K562 (cell line): Measurements from ENCODE around the gene ORC5. TPM values are rescaled to one million over a fixed set of nuclear protein-coding genes. Genes with fewer than 3 reads are reported as not detected.

Source experiments
- ATAC-seq: fragments of 200-7000 bp; cut with Tn5 transposase; 3 replicates; pipeline ENCODE4 v1.9.1; 2020; ENCODE audit warnings: moderate library complexity
- BruUV-seq: library from RNA; stranded (reverse); fragments of 400-500 nt; replicated peaks from 2 replicates; lab custom pipeline; 2021; lab: Mats Ljungman, UMichigan
- CTCF ChIA-PET: fragments of 300-600 bp; formaldehyde crosslinking; extraction: SDS; loops from one replicate; lab custom pipeline; 2021; ENCODE audit warnings: low intra/inter-chr PET ratio; lab: Yijun Ruan, JAX
- POLR2A ChIA-PET: fragments of 300-600, 350-650 bp; sonication (Branson Sonifier 250); formaldehyde crosslinking; extraction: SDS; loops from one replicate; lab custom pipeline; 2021; ENCODE audit warnings: antibody characterized with exemption, inconsistent platforms; lab: Yijun Ruan, JAX
- DNase-seq, 4 experiments: peaks; one replicate each; pipeline versions ENCODE4 v3.0.0 to v3.0.0-alpha.2; 2011 to 2018; ENCODE audit warnings: low spot score in 3 of 4, mixed read lengths in 3 of 4; ENCODE audit errors: extremely low read depth in 1 of 4
- FAIRE-seq: peaks from 2 replicates; lab custom pipeline; 2011; peaks lifted over from hg19 to GRCh38; lab: Jason Lieb, UNC
- H2AFZ ChIP-seq: 2 replicates; pipeline ENCODE4 v1.6.0; 2011; ENCODE audit warnings: low read depth, low read length, control low read depth, inconsistent platforms
- H3K27ac ChIP-seq: fragments of 200-600 bp; 3 replicates; pipeline ENCODE4 v1.8.0; 2011; ENCODE audit warnings: low read depth, mild to moderate bottlenecking, control low read depth, inconsistent platforms, low read length, moderate library complexity, mixed read lengths; ENCODE audit errors: extremely low read depth
- H3K27me3 ChIP-seq, 2 experiments: fragments of 300-600 bp in 1 of 2; 2 replicates in 1 of 2; 3 replicates in 1 of 2; pipeline versions ENCODE4 v1.6.0 to v1.8.0; 2011; ENCODE audit warnings: inconsistent platforms in 2 of 2, low read length in 2 of 2, mild to moderate bottlenecking in 1 of 2, mixed read lengths in 1 of 2, moderate library complexity in 1 of 2; ENCODE audit not compliant: control insufficient read depth in 2 of 2, insufficient read depth in 2 of 2
- H3K36me3 ChIP-seq: fragments of 300-600 bp; 3 replicates; pipeline ENCODE4 v1.8.0; 2011; ENCODE audit warnings: mild to moderate bottlenecking, low read length, inconsistent platforms; ENCODE audit not compliant: control insufficient read depth, insufficient read depth
- H3K4me1 ChIP-seq, 2 experiments: fragments of 200-600 bp in 1 of 2; replicated peaks in 1 of 2; 2 replicates in 1 of 2; 3 replicates in 1 of 2; pipeline versions ENCODE4 v1.5.1 to v1.8.0; 2011; ENCODE audit warnings: inconsistent platforms in 2 of 2, low read length in 2 of 2, mild to moderate bottlenecking in 1 of 2, mixed read lengths in 1 of 2, moderate library complexity in 1 of 2; ENCODE audit not compliant: control insufficient read depth in 2 of 2, insufficient read depth in 2 of 2
- H3K4me2 ChIP-seq: 2 replicates; pipeline ENCODE4 v1.6.1; 2011; ENCODE audit warnings: low read length, control low read depth, inconsistent platforms, mixed read lengths; ENCODE audit not compliant: insufficient read depth
- H3K4me3 ChIP-seq: fragments of 200-600 bp; sonication (generic), shearing (Covaris generic); 2 replicates; pipeline ENCODE4 v1.5.1; 2016; ENCODE audit warnings: control low read depth, inconsistent platforms
- H3K79me2 ChIP-seq: fragments of 200-600 bp; 3 replicates; pipeline ENCODE4 v1.8.0; 2011; ENCODE audit warnings: low read length, inconsistent platforms; ENCODE audit not compliant: control insufficient read depth, insufficient read depth
- H3K9ac ChIP-seq, 2 experiments: 2 replicates each; pipeline versions ENCODE4 v1.6.0 to v1.6.1; 2011; ENCODE audit warnings: low read depth in 2 of 2, low read length in 2 of 2, control low read depth in 1 of 2, inconsistent platforms in 1 of 2, mild to moderate bottlenecking in 1 of 2, mixed read lengths in 1 of 2; ENCODE audit not compliant: insufficient read depth in 1 of 2
- H3K9me1 ChIP-seq: one replicate; pipeline ENCODE4 v1.6.0; 2011; ENCODE audit warnings: inconsistent platforms, mild to moderate bottlenecking, low read length, moderate library complexity; ENCODE audit not compliant: control insufficient read depth, insufficient read depth
- H3K9me3 ChIP-seq: replicated peaks from 2 replicates; pipeline ENCODE4 v1.5.1; 2011; ENCODE audit warnings: low read depth, low read length, inconsistent platforms; ENCODE audit not compliant: control insufficient read depth, insufficient read depth
- H4K20me1 ChIP-seq: replicated peaks from 2 replicates; pipeline ENCODE4 v1.6.1; 2011; ENCODE audit warnings: low read length, inconsistent platforms, mixed read lengths; ENCODE audit not compliant: control insufficient read depth, insufficient read depth
- AFF1 ChIP-seq, 2 experiments: fragments of 450-650 bp; IDR thresholded peaks; 2 replicates each; pipeline ENCODE4 v1.6.1; 2018; ENCODE audit warnings: mild to moderate bottlenecking in 2 of 2, low read depth in 1 of 2; ENCODE audit not compliant: partially characterized antibody in 2 of 2
- ARID1B ChIP-seq: fragments of 450-650 bp; IDR thresholded peaks from 2 replicates; pipeline ENCODE4 v1.6.1; 2016; ENCODE audit warnings: antibody characterized with exemption, mild to moderate bottlenecking, inconsistent platforms
- CREB1 ChIP-seq, 2 experiments: sonication (generic) in 1 of 2; formaldehyde crosslinking in 1 of 2; IDR thresholded peaks; 2 replicates each; pipeline versions ENCODE4 v1.6.1 to v1.8.0; 2012 to 2022; ENCODE audit warnings: inconsistent platforms in 1 of 2, mild to moderate bottlenecking in 1 of 2, missing genetic modification reagents in 1 of 2, moderate library complexity in 1 of 2
- HDAC3 ChIP-seq: fragments of 450-650 bp; IDR thresholded peaks from 2 replicates; pipeline ENCODE4 v1.6.1; 2018; ENCODE audit warnings: borderline replicate concordance, mild to moderate bottlenecking, moderate library complexity; ENCODE audit not compliant: partially characterized antibody
- POU5F1 ChIP-seq: fragments of 150-350 bp; IDR thresholded peaks from 2 replicates; pipeline ENCODE4 v1.6.1; 2014; ENCODE audit warnings: borderline replicate concordance, low read length, low read depth, mild to moderate bottlenecking; ENCODE audit not compliant: partially characterized antibody
- SIX5 ChIP-seq, 2 experiments: IDR thresholded peaks; 2 replicates each; pipeline ENCODE4 v1.6.1; 2011; ENCODE audit warnings: low read length in 2 of 2, borderline replicate concordance in 1 of 2, low read depth in 1 of 2, mild to moderate bottlenecking in 1 of 2, moderate library complexity in 1 of 2; ENCODE audit not compliant: insufficient read depth in 1 of 2
- WGBS: fragments of 100-300 bp; shearing (Covaris generic); methylation state at CpG from one replicate; pipeline ENCODE4 v1.1.6; 2016; ENCODE audit warnings: low coverage, mixed read lengths; ENCODE audit not compliant: insufficient coverage; ENCODE audit errors: missing lambda C conversion rate; 5-methylcytosine and 5-hydroxymethylcytosine counted together
- in situ Hi-C: fragments of 300-500 bp; cut with MboI; formaldehyde crosslinking; loops from 4 replicates; pipeline ENCODE4 v1.15.0; 2018; ENCODE audit warnings: inconsistent platforms, mixed read lengths
- intact Hi-C: fragments of 100-400 bp; cut with micrococcal nuclease; formaldehyde crosslinking; loops from 2 replicates; pipeline ENCODE4 v1.14.2; 2022
- polyA plus RNA-seq, 8 experiments: library from polyadenylated mRNA; depleted of rRNA in 4 of 8; stranded (reverse) in 5 of 8; unstranded in 3 of 8; fragments of >200 nt; fragmentation: Nextera tagmentation in 2 of 8; fragmentation: Illumina TruSeq in 1 of 8; extraction: Ambion mirVana in 2 of 8; extraction: Trizol in 1 of 8; gene quantifications; 2 replicates each; pipeline versions ENCODE4 v1.2.1 to v1.2.3, GENCODE V29; 2011 to 2014; ENCODE audit warnings: inconsistent platforms in 1 of 8, missing spikeins in 1 of 8
- total RNA-seq, 7 experiments: library from RNA; depleted of rRNA in 6 of 7; stranded (reverse); fragments of >200 nt in 6 of 7; fragmentation: Illumina TruSeq in 2 of 7; extraction: Trizol in 2 of 7; gene quantifications; 2 replicates each; pipeline versions ENCODE4 v1.2.1 to v1.2.3, GENCODE V29; 2011 to 2021; ENCODE audit warnings: low replicate concordance in 1 of 7

ORC5 gene
- total and polyA plus RNA-seq, 9 of the 15 experiments (the other 6 are each of a cell fraction or from before 2014, with no cell fraction given): 29.8 to 136 (median 54.8) TPM

- TF ChIP-seq AFF1 (IDR thresholded peaks at IDR 0.05; ENCODE audit: low read depth in 1 of 2, partially characterized antibody in 2 of 2): no peak
These were observed 71.3 kb downstream of the ORC5 start (continued) for GRCh38 chr7:104136561-104136960.

- Histone ChIP-seq H3K36me3 (peaks cover 72% of the 10 kb centered on the region), H3K9me3 (no peaks in the 10 kb centered on the region), H3K4me2 (no peak overlapping the region), H4K20me1 (no peaks in the 10 kb centered on the region), H3K79me2 (no peaks in the 10 kb centered on the region), H2AFZ (no peak overlapping the region), H3K9me1 (no peaks in the 10 kb centered on the region), H3K9ac (no peak overlapping the region), H3K4me1 (peaks cover 0 to 3% of the 10 kb centered on the region in 2 experiments; a peak in 1 of 5 replicates), H3K4me3 (no peak overlapping the region), H3K27ac (no peak overlapping the region), H3K27me3 (no peaks in the 10 kb centered on the region)
- no peak for ATAC-seq
- DNase-seq: no peak
- WGBS: 79% methylated on average over 4 of the region's 4 CpGs
- in situ Hi-C loops: no loop called here
- no TSS peak for BruUV-seq
- intact Hi-C loops: no loop called here
- FAIRE-seq: no peak
- ChIA-PET POLR2A (interaction anchor here (1.2 to 1.5 kb wide), 2 partner anchors 9 to 10 kb away, joined by 3 to 6 read pairs; no protein-coding TSS in a partner anchor), CTCF (no interaction called here)
- TF ChIP-seq HDAC3 (no peak), SIX5 (IDR thresholded peaks at IDR 0.05; ENCODE audit: borderline replicate concordance in 1 of 2, insufficient read depth in 1 of 2, low read depth in 1 of 2, low read length in 2 of 2) (no peak), CREB1 (IDR thresholded peaks at IDR 0.05) (no peak), CREB1 (CRISPR knock-in tag; IDR thresholded peaks at IDR 0.05) (no peak), POU5F1 (no peak), ARID1B (no peak)
These were observed 71.9 kb downstream of the ORC5 start for GRCh38 chr7:104135760-104136558.
